HG02798 (cell line): ENCODE measurements around the gene KRTAP9-8.
"Not testable (repeated sequence)": the region's sequence is repeated elsewhere in the genome, so short reads cannot be mapped to it uniquely, and the experiment has no call there.

Experiments used
- ATAC-seq: cut with Tn5 transposase; IDR thresholded peaks from one replicate; pipeline ENCODE4 v1.9.1; 2021; ENCODE audit warnings: mild to moderate bottlenecking; ENCODE audit not compliant: unreplicated experiment, poor library complexity

KRTAP9-8 gene, protein sequence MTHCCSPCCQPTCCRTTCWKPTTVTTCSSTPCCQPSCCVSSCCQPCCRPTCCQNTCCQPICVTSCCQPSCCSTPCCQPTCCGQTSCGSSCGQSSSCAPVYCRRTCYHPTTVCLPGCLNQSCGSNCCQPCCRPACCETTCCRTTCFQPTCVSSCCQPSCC

GRCh38 chr17:41237949-41238437 lies at the start of gene KRTAP9-8:
TSS of gene KRTAP9-8 (plus strand) at chr17:41237999. CDS start at chr17:41238052, 53 bp downstream.
- ATAC-seq, result not testable (repeated sequence)

- not testable (repeated sequence) for ATAC-seq
These were observed 47.9 kb upstream of the KRTAP9-8 start, which contains the start of gene KRTAP9-1 for GRCh38 chr17:41189837-41190318. TSS of gene KRTAP9-1 (plus strand) at chr17:41189887. CDS start at chr17:41189887, 0 bp downstream.

DNA sequence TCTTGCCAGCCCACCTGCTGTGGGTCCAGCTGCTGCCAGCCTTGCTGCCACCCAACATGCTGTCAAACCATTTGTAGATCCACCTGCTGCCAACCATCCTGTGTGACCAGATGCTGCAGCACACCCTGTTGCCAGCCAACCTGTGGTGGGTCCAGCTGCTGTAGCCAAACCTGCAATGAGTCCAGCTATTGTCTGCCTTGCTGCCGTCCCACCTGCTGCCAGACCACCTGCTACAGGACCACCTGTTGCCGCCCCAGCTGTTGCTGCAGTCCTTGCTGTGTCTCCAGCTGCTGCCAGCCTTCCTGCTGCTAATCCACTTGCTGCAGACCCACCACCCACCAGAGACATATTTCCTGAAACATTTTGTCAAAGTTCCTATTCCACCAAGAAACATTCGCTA lies 47.5 kb upstream of the KRTAP9-8 start:
- no peak for ATAC-seq

- no peak for ATAC-seq
These were observed 41.7 kb upstream of the KRTAP9-8 start for GRCh38 chr17:41196068-41196467.

DNA sequence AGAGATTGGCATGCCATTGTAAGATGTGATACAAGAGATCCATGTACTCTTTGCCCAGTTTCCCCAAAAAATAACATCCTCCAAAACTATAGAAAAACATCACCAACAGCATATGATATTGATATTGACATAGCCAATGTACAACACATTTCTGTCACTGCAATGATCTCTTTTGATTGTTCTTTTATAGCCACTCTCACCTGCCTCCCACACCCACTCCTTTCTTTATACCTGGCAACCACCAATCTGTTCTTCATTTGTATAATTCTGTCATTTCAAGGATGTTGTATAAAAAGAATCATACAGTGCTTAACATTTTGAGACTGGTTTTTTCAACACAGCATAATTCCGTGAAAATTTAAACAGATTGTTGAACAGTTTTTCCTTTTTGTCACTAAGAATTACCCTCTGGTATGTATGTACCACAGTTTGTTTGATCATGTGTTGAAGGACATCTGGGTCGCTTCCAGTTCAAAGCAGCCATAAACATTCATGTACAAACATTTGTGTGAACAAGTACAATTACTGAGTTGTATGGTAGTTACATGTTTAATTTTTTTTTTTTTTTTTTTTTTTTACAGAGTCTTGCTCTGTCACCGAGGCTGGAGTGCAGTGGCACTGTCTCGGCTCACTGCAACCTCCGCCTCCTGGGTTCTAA lies 38.2 kb upstream of the KRTAP9-8 start:
- ATAC-seq, result no peak

DNA sequence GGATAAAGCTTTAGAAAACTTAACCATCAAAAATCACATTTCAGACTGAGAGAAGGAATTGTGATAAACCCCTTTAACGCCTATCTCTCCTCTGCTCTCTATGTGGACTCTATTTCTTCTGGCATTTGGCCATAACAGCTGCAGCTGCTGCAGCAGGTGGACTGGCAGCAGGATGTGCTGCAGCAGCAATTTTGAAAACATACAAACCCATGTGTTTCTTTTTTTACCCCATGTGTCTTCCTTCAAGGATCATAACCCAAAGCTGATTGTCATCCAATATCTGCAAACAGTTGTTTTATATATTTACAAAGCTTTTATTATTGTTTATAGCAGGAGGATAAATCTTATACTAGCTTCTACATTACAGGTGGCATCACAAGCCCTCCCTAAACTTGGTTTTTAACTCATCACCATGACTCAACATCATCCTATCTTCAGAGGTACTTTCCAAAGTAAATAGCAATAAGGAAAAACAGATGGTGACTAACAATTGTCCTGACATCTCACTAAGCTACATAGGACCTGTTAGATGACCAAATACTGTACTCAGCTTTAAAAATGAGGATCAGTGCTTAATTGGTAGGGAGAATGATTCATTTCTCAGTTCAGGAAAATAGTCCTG lies 25.8 kb upstream of the KRTAP9-8 start:
- ATAC-seq, result no peak

- no peak for ATAC-seq
These were observed 25.2 kb upstream of the KRTAP9-8 start for GRCh38 chr17:41212524-41213169.

- no peak for ATAC-seq
These were observed 22.1 kb upstream of the KRTAP9-8 start for GRCh38 chr17:41215681-41216080.

GRCh38 chr17:41223821-41224220 lies 14.0 kb upstream of the KRTAP9-8 start:
- ATAC-seq, result no peak

GRCh38 chr17:41226051-41226450 lies 11.7 kb upstream of the KRTAP9-8 start:
- no peak for ATAC-seq

- ATAC-seq, result not testable (repeated sequence)
These were observed 11.2 kb upstream of the KRTAP9-8 start, which contains the start of gene KRTAP9-2 for GRCh38 chr17:41226598-41227095. TSS of gene KRTAP9-2 (plus strand) at chr17:41226648. CDS start at chr17:41226655, 7 bp downstream.

GRCh38 chr17:41230094-41230493 lies 7.7 kb upstream of the KRTAP9-8 start:
- ATAC-seq, result no peak

DNA sequence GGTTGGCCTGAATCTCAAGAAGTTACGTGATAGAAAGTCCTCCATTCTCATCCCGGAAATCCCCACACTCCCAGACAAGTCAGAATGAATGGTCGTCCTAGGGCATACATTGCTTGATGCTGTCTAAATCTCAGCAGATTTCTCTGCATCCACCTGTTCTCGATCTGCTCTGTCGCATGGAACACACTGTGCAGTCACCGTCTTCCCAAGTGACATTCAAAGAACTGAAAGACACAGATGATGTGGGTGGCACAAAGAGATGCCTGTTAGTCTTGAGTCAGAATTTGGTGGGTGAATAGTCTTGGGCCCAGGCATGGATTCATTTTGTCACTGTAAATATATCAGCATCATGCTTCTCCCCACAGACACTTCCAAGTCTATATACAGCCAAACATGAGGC lies 6.1 kb upstream of the KRTAP9-8 start:
- ATAC-seq, result no peak

- not testable (repeated sequence) for ATAC-seq
These were observed 5.2 kb upstream of the KRTAP9-8 start, which contains the start of gene KRTAP9-3 for GRCh38 chr17:41232399-41233105. TSS of gene KRTAP9-3 (plus strand) at chr17:41232449. CDS start at chr17:41232502, 53 bp downstream.

- not testable (repeated sequence) for ATAC-seq
These were observed 683 bp upstream of the KRTAP9-8 start for GRCh38 chr17:41237116-41237515.

DNA sequence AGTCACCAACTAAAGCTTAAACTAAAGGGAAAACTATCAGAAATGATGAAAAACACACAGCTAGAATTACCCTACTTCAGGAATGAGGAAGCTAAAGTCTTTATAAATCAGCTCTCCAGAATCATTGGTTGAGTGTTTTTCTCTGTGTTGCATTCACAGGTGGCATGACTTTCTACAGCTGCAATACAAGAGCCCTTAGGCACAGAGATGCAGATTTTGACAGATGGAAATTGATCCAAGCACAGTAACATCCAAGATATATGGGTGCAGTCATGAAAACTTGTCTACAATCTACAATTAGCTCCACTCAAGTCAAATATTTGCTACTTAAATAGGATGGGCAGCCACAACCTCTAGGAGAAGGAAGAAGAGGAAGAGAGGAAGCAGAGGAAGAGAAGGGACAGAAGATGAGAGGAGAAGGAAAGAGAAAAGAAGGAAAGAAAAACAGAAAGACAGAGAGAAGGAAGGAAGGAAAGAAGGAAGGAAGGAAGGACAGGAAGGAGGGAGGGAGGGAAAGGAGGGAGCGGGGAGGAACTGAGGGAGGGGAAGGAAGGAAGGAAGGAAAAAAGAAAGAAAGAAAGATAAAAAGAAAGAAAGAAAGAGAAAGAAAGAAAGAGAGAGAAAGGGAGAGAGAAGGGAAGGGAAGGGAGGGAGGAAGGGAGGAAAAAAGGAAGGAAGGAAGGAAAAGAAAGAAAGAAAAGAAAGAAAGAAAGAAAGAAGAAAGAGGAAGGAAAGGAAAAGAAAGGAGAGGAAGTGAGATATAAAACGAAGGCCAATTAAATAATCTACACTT lies 9.4 kb downstream of the KRTAP9-8 start:
- ATAC-seq, result not testable (repeated sequence)

DNA sequence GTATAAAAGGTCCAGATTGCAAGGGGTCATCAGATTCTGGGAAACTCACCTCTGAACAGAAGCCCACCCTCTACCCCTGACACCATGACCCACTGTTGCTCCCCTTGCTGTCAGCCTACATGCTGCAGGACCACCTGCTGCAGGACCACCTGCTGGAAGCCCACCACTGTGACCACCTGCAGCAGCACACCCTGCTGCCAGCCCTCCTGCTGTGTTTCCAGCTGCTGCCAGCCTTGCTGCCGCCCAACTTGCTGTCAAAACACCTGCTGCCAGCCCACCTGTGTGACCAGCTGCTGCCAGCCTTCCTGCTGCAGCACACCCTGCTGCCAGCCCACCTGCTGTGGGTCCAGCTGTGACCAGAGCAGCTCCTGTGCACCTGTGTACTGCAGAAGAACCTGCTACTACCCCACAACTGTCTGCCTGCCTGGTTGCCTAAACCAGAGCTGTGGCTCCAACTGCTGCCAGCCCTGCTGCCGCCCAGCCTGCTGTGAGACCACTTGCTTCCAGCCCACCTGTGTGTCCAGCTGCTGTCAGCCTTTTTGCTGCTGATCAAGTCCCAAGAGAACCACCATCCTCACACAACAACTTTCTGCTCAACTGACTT lies 11.9 kb downstream of the KRTAP9-8 start, which contains the start of gene KRTAP9-4:
KRTAP9-4 (plus strand) TSS at position 51 of the 604 bp plus-strand sequence; CDS start at position 85, 34 bp downstream.
- not testable (repeated sequence) for ATAC-seq

DNA sequence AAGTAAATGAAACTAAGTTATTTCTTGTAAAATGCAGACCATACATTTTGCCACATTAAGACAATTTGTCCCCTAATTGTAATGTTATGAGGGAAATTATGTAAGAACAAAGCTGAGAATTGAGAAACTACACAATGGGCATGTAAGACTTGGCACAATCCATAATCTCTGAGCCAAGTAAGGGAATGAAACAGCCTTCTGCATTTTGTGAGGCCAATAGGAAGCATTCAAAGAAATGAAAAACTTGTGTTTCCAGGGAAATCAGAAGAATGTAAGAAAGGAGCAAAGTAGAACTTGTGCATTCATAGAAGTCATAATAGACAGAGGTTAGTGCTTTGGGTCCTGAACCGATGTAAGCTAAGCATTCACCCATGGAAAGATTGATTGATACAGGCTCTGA lies 13.5 kb downstream of the KRTAP9-8 start:
- ATAC-seq, result no peak
